Measurements from ENCODE around the gene ATXN2L.

DNA sequence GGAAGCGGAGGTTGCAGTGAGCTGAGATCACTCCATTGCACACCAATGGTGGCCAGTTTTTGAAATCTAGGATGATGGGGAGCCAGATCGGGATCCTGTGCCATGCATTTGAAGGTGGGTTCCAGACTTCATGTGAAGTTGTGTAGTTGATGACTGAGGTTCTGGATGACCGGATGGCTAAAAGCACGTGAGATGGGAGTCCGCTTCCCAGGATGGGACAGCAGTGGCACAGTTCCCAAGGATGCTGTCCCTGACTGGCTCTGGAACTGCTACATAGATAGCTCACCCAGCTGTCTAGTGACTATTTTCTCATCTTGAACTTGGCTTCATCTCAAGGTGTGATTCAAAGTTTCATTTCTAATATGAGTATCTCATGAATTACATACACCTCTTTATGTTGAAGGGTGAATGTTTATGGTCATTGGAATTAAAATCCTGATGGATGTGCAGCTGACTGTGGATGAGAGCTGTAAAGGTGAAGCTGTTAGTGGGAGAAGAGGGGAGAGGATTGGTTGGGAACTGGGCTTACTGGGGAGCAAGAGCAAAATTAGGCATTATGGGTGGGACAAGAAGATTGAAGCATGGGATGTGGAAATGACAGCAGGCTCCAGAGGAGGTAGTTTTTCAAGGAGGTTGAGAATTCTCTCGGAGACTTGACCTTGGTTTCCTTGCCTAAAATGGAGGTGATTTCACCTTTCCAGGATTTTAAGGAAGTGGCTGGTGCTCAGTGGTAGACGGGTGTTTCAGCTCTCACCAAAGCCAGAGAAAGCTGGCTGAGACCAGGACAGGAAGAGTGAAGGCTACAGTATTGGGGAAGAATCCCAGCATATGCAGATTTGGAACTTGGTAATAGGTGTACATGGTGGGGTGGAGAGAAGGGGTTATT is 15.1 kb downstream of the ATXN2L start:
- no peak for TF ChIP-seq ZNF274 (IDR thresholded peaks at IDR 0.05; ENCODE audit: low read length)
- TF ChIP-seq ZNF274 (tag by site-specific recombination; IDR thresholded peaks at IDR 0.05; ENCODE audit: borderline replicate concordance) = no peak
- TF ChIP-seq, protein P1, sequence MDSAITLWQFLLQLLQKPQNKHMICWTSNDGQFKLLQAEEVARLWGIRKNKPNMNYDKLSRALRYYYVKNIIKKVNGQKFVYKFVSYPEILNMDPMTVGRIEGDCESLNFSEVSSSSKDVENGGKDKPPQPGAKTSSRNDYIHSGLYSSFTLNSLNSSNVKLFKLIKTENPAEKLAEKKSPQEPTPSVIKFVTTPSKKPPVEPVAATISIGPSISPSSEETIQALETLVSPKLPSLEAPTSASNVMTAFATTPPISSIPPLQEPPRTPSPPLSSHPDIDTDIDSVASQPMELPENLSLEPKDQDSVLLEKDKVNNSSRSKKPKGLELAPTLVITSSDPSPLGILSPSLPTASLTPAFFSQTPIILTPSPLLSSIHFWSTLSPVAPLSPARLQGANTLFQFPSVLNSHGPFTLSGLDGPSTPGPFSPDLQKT (IDR thresholded peaks at IDR 0.05; ENCODE audit: borderline replicate concordance, low read depth, low read length) = no peak
- TF ChIP-seq, protein P2, sequence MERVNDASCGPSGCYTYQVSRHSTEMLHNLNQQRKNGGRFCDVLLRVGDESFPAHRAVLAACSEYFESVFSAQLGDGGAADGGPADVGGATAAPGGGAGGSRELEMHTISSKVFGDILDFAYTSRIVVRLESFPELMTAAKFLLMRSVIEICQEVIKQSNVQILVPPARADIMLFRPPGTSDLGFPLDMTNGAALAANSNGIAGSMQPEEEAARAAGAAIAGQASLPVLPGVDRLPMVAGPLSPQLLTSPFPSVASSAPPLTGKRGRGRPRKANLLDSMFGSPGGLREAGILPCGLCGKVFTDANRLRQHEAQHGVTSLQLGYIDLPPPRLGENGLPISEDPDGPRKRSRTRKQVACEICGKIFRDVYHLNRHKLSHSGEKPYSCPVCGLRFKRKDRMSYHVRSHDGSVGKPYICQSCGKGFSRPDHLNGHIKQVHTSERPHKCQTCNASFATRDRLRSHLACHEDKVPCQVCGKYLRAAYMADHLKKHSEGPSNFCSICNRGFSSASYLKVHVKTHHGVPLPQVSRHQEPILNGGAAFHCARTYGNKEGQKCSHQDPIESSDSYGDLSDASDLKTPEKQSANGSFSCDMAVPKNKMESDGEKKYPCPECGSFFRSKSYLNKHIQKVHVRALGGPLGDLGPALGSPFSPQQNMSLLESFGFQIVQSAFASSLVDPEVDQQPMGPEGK (tag by site-specific recombination; IDR thresholded peaks at IDR 0.05) = no peak
- TF ChIP-seq, protein P3, sequence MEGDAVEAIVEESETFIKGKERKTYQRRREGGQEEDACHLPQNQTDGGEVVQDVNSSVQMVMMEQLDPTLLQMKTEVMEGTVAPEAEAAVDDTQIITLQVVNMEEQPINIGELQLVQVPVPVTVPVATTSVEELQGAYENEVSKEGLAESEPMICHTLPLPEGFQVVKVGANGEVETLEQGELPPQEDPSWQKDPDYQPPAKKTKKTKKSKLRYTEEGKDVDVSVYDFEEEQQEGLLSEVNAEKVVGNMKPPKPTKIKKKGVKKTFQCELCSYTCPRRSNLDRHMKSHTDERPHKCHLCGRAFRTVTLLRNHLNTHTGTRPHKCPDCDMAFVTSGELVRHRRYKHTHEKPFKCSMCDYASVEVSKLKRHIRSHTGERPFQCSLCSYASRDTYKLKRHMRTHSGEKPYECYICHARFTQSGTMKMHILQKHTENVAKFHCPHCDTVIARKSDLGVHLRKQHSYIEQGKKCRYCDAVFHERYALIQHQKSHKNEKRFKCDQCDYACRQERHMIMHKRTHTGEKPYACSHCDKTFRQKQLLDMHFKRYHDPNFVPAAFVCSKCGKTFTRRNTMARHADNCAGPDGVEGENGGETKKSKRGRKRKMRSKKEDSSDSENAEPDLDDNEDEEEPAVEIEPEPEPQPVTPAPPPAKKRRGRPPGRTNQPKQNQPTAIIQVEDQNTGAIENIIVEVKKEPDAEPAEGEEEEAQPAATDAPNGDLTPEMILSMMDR (tag by site-specific recombination; IDR thresholded peaks at IDR 0.05) = no peak
- TF ChIP-seq SP2 (tag by site-specific recombination; IDR thresholded peaks at IDR 0.05) = no peak
- TF ChIP-seq ZNF837 (tag by site-specific recombination; IDR thresholded peaks at IDR 0.05) = no peak
- TF ChIP-seq, protein P4, sequence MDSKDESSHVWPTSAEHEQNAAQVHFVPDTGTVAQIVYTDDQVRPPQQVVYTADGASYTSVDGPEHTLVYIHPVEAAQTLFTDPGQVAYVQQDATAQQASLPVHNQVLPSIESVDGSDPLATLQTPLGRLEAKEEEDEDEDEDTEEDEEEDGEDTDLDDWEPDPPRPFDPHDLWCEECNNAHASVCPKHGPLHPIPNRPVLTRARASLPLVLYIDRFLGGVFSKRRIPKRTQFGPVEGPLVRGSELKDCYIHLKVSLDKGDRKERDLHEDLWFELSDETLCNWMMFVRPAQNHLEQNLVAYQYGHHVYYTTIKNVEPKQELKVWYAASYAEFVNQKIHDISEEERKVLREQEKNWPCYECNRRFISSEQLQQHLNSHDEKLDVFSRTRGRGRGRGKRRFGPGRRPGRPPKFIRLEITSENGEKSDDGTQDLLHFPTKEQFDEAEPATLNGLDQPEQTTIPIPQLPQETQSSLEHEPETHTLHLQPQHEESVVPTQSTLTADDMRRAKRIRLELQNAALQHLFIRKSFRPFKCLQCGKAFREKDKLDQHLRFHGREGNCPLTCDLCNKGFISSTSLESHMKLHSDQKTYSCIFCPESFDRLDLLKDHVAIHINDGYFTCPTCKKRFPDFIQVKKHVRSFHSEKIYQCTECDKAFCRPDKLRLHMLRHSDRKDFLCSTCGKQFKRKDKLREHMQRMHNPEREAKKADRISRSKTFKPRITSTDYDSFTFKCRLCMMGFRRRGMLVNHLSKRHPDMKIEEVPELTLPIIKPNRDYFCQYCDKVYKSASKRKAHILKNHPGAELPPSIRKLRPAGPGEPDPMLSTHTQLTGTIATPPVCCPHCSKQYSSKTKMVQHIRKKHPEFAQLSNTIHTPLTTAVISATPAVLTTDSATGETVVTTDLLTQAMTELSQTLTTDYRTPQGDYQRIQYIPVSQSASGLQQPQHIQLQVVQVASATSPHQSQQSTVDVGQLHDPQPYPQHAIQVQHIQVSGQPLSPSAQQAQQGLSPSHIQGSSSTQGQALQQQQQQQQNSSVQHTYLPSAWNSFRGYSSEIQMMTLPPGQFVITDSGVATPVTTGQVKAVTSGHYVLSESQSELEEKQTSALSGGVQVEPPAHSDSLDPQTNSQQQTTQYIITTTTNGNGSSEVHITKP (tag by site-specific recombination; IDR thresholded peaks at IDR 0.05) = no peak
- TF ChIP-seq OSR2 (tag by site-specific recombination; IDR thresholded peaks at IDR 0.05) = no peak
- no peak for TF ChIP-seq KLF16 (tag by site-specific recombination; IDR thresholded peaks at IDR 0.05)
- no peak for TF ChIP-seq ZNF10 (tag by site-specific recombination; IDR thresholded peaks at IDR 0.05)
- no peak for TF ChIP-seq ZNF600 (tag by site-specific recombination; IDR thresholded peaks at IDR 0.05)
- TF ChIP-seq, protein P5, sequence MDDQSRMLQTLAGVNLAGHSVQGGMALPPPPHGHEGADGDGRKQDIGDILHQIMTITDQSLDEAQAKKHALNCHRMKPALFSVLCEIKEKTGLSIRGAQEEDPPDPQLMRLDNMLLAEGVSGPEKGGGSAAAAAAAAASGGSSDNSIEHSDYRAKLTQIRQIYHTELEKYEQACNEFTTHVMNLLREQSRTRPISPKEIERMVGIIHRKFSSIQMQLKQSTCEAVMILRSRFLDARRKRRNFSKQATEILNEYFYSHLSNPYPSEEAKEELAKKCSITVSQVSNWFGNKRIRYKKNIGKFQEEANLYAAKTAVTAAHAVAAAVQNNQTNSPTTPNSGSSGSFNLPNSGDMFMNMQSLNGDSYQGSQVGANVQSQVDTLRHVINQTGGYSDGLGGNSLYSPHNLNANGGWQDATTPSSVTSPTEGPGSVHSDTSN (CRISPR knock-in tag; IDR thresholded peaks at IDR 0.05) = no peak
